ENCODE results near the gene ANKRD11.

The ANKRD11 gene

DNA sequence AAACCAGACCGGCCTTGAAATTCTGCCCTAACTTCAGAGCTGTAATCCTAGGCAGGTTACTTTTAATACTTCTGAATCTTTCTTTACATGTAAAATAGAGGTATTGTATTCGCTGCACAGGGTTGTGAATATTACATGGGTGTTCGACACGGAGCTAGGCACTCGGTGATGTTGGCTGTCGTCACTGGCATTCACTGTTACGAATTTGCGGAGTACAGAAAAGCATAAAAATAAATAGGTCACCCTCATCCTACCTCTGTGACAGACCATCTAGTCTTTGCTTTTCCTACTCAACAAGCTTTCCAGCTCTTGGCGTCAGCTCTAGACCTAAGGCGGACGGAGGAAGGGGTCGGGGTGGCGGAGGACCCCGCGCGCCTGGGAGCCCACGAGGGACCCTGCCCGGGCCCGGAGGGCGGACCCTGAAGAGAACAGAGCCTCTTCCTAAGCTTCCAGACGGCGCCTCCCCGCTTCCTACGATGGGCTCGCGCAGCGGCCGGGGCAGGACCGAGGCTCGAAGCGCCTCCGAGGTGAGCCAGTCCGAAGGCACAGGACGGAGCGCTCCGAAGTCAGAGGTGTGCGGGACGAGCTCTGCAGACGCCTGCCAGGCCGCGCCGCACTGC, 17.0 kb upstream of the ANKRD11 start:
- in situ Hi-C loops (cut with MboI; ENCODE audit: low sequenced_read_pairs): no loop called here

DNA sequence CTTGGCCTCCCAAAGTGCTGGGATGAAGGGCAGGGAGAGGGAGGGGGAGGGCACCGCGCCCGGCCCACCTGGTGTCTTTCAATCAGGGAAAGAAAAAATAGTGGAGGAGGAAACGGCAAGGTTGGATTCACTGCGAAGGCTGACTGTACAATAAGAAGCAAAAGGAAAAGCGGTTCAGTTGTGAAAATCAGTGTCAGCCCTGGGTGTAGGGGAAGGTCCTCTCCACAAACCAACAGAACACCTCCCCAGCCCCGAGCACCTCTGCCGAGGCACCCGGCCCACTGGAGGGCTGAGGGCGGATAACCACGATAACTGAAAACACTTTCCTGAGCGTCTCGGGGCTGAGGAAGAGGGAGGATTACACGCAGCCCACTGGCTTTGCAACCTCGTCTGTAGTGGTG, 16.4 kb upstream of the ANKRD11 start:
- in situ Hi-C loops (cut with MboI; ENCODE audit: low sequenced_read_pairs): no loop called here

DNA sequence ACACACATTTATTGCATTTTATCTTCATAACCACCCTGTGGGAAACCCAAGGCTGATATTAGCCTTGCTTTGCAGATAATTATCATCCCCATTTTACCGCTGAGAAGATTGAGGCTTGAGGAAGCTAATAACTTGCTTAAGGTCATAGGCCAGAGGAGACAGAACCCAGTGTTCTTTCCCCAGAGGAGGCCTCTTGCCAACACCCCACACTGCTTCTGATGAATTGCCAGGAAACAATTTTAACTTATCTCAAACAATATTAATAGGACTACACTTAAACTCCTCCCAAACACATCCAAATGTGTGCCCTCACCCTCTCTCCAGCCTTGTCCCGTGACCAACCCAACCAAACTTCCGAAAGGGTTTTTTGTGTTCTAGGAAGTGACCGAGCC, 15.7 kb upstream of the ANKRD11 start:
- in situ Hi-C loops (cut with MboI; ENCODE audit: low sequenced_read_pairs): no loop called here

DNA sequence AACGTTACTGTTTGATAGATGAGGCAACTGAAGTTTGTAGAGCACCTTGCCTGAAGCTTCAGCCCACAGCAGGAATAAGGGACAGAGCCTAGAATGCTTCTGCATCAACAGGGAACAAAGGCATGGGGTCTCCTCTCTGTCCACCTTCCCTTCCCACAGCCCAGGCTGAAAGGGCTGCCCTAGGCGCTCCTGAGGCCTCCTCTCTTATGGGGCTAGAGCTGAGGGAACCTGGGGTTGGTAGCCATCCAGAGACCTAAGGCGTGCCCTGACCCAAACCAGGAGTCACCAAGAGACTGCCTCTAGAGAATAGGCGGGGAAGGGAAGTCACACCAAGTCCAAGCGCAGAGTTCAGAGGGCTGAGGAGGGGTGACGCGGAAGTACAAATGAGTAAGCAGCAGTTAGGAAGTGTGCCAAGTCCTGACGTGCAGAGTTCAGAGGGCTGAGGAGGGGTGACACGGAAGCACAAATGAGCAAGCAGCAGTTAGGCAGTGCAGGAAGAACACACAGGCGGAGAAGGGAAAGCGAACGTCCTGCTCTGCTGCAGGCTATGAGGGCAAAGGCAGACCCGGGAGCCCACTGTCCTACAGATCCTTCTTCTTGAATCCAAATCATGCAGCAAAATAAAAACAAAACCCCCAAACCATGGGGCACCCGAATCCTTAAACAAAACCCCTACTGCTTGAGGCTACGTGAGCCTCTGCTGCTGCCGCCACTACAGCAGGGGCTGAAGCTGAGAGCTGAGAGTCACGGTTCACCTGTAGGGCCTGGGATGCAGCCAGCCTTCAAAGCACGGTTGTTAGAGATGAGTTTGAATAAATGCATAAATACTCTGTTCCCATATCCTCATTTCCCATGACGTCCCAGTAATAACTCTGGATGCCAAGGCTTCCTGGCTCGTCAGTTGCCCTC, 15.1 kb upstream of the ANKRD11 start:
- in situ Hi-C loops (cut with MboI; ENCODE audit: low sequenced_read_pairs): no loop called here

DNA sequence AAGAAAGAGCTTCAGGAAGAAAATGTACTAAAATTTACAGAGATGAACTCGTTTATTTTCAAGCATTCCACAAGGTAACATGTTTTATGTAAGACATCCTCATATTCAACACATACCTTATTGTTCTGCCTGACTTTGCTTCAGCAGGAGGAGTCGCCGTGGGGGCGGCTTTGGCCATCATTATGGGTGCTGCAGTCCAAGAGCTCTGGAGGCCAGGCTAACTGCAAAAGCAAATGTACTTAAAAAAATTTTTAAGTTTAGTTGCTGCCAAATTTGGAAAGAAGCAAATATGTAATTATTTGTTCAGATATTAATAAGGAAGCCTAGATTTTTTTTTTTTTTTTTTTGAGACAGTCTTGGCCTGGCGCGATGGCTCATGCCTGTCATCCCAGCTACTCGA, 13.7 kb upstream of the ANKRD11 start:
- in situ Hi-C loops (cut with MboI; ENCODE audit: low sequenced_read_pairs): no loop called here

DNA sequence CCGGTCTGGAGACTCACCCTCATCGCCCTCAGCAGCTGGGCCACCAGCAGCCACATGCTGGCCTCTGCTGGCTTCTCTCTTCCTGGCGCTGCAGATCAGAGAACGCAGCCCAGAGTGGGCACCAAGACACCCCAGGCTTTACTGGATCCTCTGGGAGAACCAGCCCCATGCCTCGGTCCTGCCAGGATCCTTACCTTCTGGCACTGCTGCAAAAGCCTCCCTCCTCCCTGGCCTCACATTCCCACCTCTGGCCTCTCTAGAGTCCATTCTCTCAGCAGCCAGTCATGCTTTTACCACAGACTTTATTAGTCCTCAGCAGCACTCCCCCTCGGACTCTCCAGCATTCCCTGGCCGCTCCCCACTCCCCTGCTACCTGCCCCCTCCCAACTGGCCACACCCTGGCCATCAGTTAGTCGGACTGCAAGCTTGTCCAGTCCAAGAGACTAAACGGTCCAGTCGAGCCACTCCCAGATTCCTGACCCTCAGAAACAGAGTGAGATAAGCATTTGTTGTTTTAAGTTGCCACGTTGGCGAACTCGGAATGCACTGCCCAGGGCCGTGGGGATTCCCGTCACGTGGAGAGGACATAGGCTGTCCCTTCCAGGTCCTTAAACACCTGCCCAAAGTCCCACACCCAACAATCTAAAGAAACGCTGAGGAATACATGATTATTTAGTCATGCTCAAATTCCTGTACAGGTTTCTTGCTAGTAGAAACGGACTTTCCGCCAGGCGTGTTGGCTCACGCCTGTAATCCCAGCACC, 11.9 kb upstream of the ANKRD11 start:
- in situ Hi-C loops (cut with MboI; ENCODE audit: low sequenced_read_pairs): no loop called here

DNA sequence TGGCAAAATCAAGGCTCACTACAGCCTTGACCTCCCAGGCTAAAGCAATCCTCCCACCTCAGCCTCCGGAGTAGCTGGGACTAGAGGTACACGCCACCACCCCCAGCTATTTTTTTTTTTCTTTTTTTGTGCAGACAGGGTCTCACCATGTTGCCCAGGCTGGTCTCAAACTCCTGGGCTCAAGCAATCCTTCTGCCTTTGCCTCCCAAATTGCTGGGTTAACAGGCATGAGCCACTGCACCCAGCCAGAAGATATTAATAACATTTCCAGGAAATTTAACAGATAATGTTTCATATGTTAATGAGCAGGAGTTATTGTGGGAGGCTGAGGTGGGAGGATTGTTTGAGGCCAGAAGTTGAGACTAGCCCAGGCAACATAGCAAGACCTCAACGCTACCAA, 9.4 kb upstream of the ANKRD11 start:
- in situ Hi-C loops (cut with MboI; ENCODE audit: low sequenced_read_pairs): no loop called here

DNA sequence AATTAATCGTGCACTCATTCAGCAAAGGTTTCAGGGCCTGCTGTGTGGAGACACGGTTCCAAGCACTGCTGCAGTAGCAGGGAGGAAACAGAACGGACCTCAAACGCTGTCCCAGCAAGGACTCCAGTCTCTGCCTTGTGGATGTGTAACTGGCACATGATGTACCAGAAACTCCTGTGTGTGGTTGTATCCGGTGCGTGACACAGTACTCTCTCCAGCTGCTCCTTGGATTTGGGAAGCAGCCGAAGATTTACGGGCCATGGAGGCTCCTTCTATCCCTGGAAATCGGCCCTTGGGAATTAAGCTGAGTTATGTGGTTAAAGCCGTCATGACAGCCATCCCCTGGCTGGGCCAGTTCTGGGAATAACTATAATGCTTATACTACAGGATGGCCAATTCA, 8.5 kb upstream of the ANKRD11 start:
- in situ Hi-C loops (cut with MboI; ENCODE audit: low sequenced_read_pairs): no loop called here

DNA sequence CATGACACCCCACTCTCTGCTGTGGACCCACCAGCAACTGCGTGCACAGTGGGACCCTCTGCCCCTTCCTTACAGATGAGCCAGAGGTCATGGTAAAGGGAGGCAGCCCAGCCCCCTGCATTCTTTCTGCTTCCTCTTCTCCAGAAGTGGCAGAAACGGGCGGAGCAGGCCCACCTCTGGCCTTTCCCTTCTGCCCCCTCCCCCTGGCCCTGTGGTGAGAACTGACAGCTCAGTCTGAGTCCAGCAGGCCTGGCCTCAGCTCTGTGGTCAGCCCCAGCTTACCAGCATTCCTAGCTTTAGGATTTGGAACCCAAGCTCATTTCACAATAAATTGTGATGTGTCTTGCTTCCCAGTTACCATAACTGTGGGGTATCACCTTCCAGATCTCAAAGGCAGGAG, 4.8 kb upstream of the ANKRD11 start:
- in situ Hi-C loops (cut with MboI; ENCODE audit: low sequenced_read_pairs): no loop called here

DNA sequence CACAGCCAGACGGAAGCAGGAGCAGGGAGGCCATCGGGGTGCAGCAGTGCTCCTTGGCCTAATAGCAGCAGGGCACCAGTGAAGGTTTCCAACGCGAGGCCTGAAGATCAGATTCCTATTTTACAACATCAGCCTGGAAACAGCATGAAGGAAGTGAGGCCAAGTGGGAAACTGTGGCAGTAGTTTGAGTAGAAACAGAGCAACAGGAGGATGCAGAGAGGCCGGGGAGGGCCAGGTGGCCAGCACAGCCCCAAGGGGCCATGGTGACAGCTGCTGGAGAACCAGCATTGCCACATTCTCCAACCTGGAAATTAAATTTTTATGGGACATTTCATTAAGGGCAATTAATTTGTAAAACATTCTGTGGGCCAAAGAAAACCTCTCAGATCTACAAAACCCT, 3.4 kb upstream of the ANKRD11 start:
- in situ Hi-C loops (cut with MboI; ENCODE audit: low sequenced_read_pairs): no loop called here

DNA sequence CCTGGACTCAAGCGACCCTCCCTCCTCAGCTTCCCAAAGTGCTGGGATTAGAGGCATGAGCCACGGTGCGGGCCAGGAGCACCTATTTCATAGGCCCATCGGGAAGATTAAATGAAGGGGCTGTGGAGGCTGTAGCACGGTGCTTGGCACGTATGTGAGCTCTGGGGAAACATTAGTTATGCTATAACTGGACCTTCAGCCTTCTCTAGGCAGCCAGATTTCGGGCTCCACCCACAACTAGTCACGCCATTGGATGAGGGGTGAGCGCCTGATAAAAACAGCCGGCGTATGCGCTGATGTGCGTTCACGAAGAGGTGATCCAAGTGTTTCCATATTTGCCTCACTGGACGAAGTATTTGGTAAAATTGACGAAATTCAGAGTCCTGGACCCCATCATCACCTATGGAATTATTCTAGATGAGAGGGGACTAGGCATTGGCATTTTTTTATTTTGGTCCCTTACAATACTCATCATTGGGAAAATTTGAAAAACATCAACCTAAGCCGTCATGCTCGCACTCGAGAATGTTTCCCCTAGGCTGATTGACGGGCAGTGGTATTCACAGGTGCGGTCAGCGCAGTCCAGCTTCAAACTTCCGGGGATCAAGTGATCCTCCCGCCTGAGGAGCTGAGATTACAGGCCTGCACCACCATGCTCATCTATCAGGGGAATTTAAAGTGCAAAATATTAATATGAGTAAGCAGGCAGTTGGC, 1.8 kb upstream of the ANKRD11 start:
- in situ Hi-C loops (cut with MboI; ENCODE audit: low sequenced_read_pairs): no loop called here

DNA sequence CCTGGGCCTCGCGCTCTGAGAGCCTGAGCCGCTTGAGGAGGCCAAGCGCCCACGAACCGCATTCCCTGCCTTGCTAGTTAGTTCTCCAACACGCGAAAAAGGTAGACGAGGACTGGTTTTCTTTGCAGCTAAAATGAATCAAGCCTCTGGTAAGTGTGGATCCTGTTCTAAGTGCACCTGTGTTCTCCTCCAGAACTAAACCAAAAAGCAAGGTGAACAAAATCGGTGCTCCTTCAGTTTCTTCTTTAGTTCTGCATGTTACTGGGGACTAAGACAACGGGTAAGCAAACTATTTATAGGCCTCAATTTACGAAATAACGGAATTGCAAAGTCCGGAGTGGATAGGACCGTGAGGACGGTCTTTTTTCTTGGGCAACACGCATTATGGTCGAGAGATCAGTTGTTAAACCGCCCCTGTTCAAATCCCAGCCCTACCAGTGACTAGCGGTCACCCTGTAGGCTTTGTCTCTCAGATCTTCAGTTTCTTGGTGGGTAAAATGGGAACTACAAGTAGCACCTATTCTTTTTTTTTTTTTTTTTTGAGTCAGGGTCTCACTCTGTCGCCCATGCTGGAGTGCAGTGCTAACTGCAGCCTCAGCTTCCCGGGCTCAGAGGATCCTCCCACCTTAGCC, 993 bp upstream of the ANKRD11 start:
- in situ Hi-C loops (cut with MboI; ENCODE audit: low sequenced_read_pairs): no loop called here

DNA sequence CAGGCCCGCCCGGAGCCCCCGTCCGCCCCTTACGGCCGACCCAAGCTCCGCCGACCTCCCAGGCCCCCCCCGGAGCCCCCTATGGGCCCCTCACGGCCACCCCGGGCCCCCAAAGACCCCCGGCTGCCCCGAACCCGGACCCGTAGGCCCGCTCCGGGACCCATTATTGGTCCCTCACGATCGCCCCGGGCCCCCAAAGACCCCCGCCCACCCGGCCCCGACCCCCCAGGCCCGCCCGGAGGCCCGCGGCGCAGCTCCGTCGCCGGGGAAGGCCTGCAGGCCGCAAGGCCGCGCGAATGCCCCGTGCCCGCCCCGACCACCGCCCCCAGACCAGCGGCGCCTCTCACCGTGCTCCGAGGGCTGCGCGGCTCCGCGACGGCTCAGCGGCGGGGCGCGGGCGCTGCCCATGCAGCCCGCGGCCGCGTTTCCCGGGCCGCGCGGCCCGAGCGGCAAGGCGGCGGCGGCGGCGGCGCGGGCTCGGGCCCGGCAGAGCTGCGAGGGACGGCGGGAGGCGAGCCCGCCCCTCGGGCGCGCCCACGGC, 393 bp downstream of the ANKRD11 start:
- in situ Hi-C loops (cut with MboI; ENCODE audit: low sequenced_read_pairs): no loop called here

DNA sequence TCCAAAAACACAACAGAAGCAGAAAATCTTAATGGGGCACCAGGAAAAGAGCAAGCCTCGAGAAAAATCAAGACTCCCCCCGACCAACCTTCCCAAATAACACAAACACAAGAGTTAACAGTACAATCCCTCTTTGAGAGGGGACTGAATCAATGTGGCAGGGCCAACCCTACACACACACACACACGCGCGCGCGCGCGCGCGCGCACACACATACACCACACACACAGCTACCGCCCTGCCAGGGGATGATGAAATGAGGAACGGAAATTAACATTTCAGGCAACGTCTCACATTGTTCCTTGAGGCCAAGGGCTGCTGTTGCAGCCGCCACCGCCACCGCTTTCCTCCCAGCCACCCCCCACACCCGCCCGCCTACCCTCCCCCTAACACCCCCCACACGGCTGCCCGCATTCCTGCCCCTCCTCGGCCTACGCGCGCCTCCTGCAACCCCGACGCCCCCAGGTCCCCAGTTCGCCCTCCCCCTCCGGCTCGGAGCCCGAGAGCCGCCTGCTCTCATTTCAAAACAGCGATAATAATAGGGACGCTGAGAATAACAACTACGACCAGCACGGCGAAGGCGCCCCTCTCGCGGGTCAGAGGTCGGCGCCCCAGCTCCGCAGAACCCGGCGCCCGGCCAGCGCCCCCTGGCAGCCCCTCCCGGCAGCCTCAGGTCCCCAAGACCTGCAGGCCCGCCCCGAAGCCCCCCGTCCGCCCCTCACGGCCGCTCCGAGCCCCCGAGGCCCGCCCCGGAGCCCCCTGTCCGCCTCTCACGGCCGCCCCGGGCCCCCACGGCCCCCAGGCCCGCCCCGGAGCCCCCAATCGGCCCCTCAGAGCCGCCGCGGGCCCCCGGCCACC, 1.1 kb downstream of the ANKRD11 start:
- in situ Hi-C loops (cut with MboI; ENCODE audit: low sequenced_read_pairs): no loop called here

DNA sequence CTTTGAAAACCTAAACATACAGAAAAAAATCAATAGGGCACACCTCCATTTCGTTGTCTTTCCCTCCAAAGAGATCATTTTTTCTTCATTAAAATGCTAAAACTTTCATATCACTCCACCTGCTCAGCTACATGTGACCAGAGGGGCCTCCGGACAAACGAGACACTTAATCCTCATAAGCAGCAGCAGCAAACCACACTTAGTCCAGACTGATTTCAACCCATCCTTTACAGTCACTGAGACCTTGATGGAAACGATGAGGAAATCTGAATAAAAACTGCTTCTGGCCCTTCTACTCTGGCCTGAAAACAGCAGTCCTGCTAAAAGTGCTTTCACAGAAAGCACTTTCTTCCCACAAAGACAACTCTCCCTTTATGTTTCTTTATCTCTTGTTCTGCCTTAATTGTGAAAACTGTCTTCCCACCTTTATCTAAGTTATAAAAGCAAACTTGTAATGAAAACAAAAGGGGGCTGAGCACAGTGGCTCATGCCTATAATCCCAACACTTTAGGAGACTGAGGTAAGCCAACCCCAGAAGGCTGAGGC, 4.6 kb downstream of the ANKRD11 start:
- in situ Hi-C loops (cut with MboI; ENCODE audit: low sequenced_read_pairs): no loop called here

DNA sequence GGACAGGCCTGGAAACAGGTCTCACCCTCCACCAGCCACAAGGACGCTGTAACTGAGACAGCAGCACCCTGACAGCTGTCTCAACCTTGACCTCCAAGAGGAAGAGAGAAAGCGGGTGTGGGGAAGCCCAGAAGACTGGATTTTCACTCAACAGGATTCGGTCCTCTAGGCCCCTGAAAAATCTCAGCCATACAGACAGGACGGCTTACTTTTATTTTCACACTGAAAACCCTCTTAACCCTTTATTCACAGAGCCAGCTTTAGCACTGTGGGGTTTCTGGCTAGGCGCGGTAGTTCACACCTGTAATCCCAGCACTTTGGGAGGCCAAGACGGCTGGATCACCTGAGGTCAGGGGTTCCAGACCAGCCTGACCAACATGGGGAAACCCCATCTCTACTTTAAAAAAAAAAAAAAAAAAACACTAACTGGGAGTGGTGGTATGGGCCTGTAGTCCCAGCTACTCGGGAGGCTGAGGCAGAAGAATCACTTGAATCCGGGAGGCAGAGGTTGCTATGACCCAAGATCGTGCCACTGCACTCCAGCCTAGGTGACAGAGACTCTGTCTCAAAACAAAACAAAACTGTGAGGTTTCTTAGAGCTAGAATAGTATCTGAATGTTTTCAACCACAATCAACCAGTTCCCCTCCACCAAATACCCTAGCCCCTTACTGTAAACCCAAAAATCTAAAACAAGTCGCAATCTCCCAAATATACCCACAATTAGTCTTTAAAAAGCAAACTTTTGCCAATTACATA, 5.3 kb downstream of the ANKRD11 start:
- in situ Hi-C loops (cut with MboI; ENCODE audit: low sequenced_read_pairs): no loop called here

DNA sequence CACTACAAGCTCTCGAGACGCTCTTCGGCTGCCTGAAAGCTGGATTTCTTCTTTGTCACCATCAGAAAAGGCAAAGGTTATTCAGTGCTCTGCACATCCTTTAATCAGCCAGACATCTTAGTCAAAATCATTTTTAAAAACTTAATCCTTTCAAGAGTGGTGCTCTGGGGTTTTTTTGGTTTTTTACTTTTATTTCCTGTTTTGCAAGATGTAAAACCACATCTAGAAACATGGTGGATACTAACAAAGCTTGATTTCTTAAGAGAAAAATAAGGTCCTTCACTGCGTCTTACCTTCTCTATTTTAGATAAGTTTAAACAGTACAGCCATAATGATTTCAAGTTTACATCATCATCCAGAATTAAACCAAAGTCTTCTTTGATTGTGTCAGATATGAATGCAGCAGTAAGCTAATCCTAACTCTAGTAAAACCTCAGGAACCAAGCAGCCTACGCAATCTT, 6.3 kb downstream of the ANKRD11 start:
- in situ Hi-C loops (cut with MboI; ENCODE audit: low sequenced_read_pairs): no loop called here

DNA sequence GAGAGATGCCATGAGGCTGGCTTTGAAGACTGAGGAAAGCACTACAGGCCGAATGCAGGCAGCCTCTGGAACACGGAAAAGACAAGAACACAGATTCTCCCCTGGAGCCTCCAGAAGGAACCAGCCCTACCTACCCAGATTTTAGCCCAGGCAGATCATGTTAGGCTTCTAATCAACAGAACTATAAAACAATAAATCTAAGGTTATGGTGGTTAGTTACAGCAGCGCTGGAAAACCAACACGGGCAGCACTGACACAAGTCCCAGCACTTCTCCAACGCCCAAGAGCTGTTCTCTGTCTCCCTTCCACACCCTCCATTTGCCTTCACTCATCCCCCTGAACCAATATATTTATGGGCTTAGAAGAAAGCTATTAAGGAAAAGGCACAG, 7.5 kb downstream of the ANKRD11 start:
- in situ Hi-C loops (cut with MboI; ENCODE audit: low sequenced_read_pairs): no loop called here
